ENCODE data around the gene ROR2. TPM values are rescaled to one million over a fixed set of nuclear protein-coding genes. Genes with fewer than 3 reads are reported as not detected.

ROR2 gene
- total RNA-seq, 2 experiments from 2014 or later = not detected

- ATAC-seq (ENCODE audit: poor library complexity) = no peak
- TF ChIP-seq CTCF (IDR thresholded peaks at IDR 0.05) = no peak
- no peak overlapping the region for H3K4me3 ChIP-seq (ENCODE audit: low read length)
- no peak for DNase-seq
- intact Hi-C loops (cut with DNase I, micrococcal nuclease) = no loop called here
- Mint-ChIP-seq H3K27ac (no peak overlapping the region), H3K9me3 (peaks cover 9% of the 10 kb centered on the region), H3K4me3 (no peak overlapping the region), H3K36me3 (ENCODE audit: low read depth) (no peaks in the 10 kb centered on the region), H3K27me3 (peaks cover 3% of the 10 kb centered on the region), H3K4me1 (ENCODE audit: low read depth) (no peaks in the 10 kb centered on the region)
- ChIA-PET CTCF (no interaction called here), POLR2A (interaction anchor here (1.2 kb wide), 1 partner anchor 27 kb away, joined by 4 read pairs; no protein-coding TSS in a partner anchor)
- peaks cover 19 to 26% of the 10 kb centered on the region in 2 experiments for H3K9me3 ChIP-seq (ENCODE audit: control insufficient read depth in 1 of 2, insufficient read depth in 1 of 2, low read length in 2 of 2)
- no peaks in the 10 kb centered on the region for H3K4me1 ChIP-seq (ENCODE audit: insufficient read depth, low read length)
- H3K27me3 ChIP-seq (ENCODE audit: control insufficient read depth in 1 of 2, insufficient read depth in 2 of 2, low read length in 2 of 2) = no peaks in the 10 kb centered on the region
- no peak overlapping the region for H3K27ac ChIP-seq (ENCODE audit: low read depth in 1 of 2, low read length in 2 of 2)
- H3K36me3 ChIP-seq (ENCODE audit: insufficient read depth, low read length) = no peaks in the 10 kb centered on the region
Measured at GRCh38 chr9:91933556-91934352, 16.3 kb downstream of the ROR2 start.

GRCh38 chr9:91930475-91930874, 19.6 kb downstream of the ROR2 start:
- POLR2A ChIA-PET = no interaction called here
- TF ChIP-seq CTCF (IDR thresholded peaks at IDR 0.05) = no peak
- no peak for DNase-seq

GRCh38 chr9:91929331-91929730, 20.7 kb downstream of the ROR2 start:
- DNase-seq = no peak
- H3K27me3 Mint-ChIP-seq = peaks cover 5% of the 10 kb centered on the region
- TF ChIP-seq CTCF (IDR thresholded peaks at IDR 0.05) = no peak
- Histone ChIP-seq H3K27me3 (ENCODE audit: control insufficient read depth in 1 of 2, insufficient read depth in 2 of 2, low read length in 2 of 2) (no peaks in the 10 kb centered on the region), H3K36me3 (ENCODE audit: insufficient read depth, low read length) (no peaks in the 10 kb centered on the region), H3K4me1 (ENCODE audit: insufficient read depth, low read length) (no peaks in the 10 kb centered on the region), H3K27ac (ENCODE audit: low read depth in 1 of 2, low read length in 2 of 2) (no peak overlapping the region), H3K4me3 (ENCODE audit: low read length) (no peak overlapping the region), H3K9me3 (ENCODE audit: control insufficient read depth in 1 of 2, insufficient read depth in 1 of 2, low read length in 2 of 2) (peaks cover 26 to 27% of the 10 kb centered on the region in 2 experiments)
- ChIA-PET POLR2A (no interaction called here), CTCF (no interaction called here)
- H3K27ac Mint-ChIP-seq = no peak overlapping the region
- peaks cover 14% of the 10 kb centered on the region for H3K9me3 Mint-ChIP-seq
- intact Hi-C loops (cut with DNase I, micrococcal nuclease) = no loop called here
- no peak overlapping the region for H3K4me3 Mint-ChIP-seq
- H3K36me3 Mint-ChIP-seq (ENCODE audit: low read depth) = peaks cover 3% of the 10 kb centered on the region
- H3K4me1 Mint-ChIP-seq (ENCODE audit: low read depth) = no peaks in the 10 kb centered on the region
- ATAC-seq (ENCODE audit: poor library complexity) = no peak

More at GRCh38 chr9:91930475-91930874, 19.6 kb downstream of the ROR2 start:
- H3K36me3 Mint-ChIP-seq (ENCODE audit: low read depth) = peaks cover 3% of the 10 kb centered on the region
- no peaks in the 10 kb centered on the region for H3K4me1 Mint-ChIP-seq (ENCODE audit: low read depth)
- CTCF ChIA-PET = no interaction called here
- H3K4me1 ChIP-seq (ENCODE audit: insufficient read depth, low read length) = no peaks in the 10 kb centered on the region
- no peaks in the 10 kb centered on the region for H3K36me3 ChIP-seq (ENCODE audit: insufficient read depth, low read length)
- no peak overlapping the region for H3K4me3 Mint-ChIP-seq
- no peak overlapping the region for H3K27ac ChIP-seq (ENCODE audit: low read depth in 1 of 2, low read length in 2 of 2)
- intact Hi-C loops (cut with DNase I, micrococcal nuclease) = no loop called here
- peaks cover 26 to 27% of the 10 kb centered on the region in 2 experiments for H3K9me3 ChIP-seq (ENCODE audit: control insufficient read depth in 1 of 2, insufficient read depth in 1 of 2, low read length in 2 of 2)
- H3K27ac Mint-ChIP-seq = no peak overlapping the region
- no peak for ATAC-seq (ENCODE audit: poor library complexity)
- no peaks in the 10 kb centered on the region for H3K27me3 Mint-ChIP-seq
- no peak overlapping the region for H3K4me3 ChIP-seq (ENCODE audit: low read length)
- H3K9me3 Mint-ChIP-seq = peaks cover 14% of the 10 kb centered on the region
- H3K27me3 ChIP-seq (ENCODE audit: control insufficient read depth in 1 of 2, insufficient read depth in 2 of 2, low read length in 2 of 2) = no peaks in the 10 kb centered on the region

All from CD4-positive, alpha-beta T cell (primary cell).